H1 (cell line): Measurements from ENCODE around the gene CTSG. TPM values are rescaled to one million over a fixed set of nuclear protein-coding genes. Genes with fewer than 3 reads are reported as not detected.

Source experiments
- CHD7 ChIP-seq: fragments of 300-600 bp; sonication (generic); IDR thresholded peaks from 2 replicates; pipeline ENCODE4 v1.7.1; 2012; ENCODE audit warnings: low read length, moderate library complexity, mild to moderate bottlenecking, inconsistent platforms; ENCODE audit not compliant: insufficient replicate concordance
- HDAC2 ChIP-seq, 2 experiments: fragments of 300-600 bp in 1 of 2; sonication (generic) in 1 of 2; IDR thresholded peaks; 2 replicates each; pipeline ENCODE4 v1.6.1; 2011 to 2012; ENCODE audit warnings: low read depth in 2 of 2, low read length in 2 of 2, mild to moderate bottlenecking in 2 of 2, moderate library complexity in 2 of 2, borderline replicate concordance in 1 of 2, inconsistent platforms in 1 of 2
- SP4 ChIP-seq: IDR thresholded peaks from 2 replicates; pipeline ENCODE4 v1.6.1; 2012; ENCODE audit warnings: low read length, inconsistent platforms
- polyA plus RNA-seq, 7 experiments: library from polyadenylated mRNA; depleted of rRNA in 3 of 7; stranded (reverse) in 5 of 7; unstranded in 2 of 7; fragments of >200 nt in 5 of 7; fragments of 200-250 nt in 2 of 7; gene quantifications; 1 replicate in 5 of 7; 2 replicates in 1 of 7; 4 replicates in 1 of 7; pipeline versions ENCODE4 v1.2.1 to v1.2.3, GENCODE V29; 2011 to 2013; ENCODE audit warnings: missing spikeins in 2 of 7, mixed read lengths in 2 of 7
- total RNA-seq: library from RNA; stranded (reverse); fragmentation: NEBNext Ultra II Directional; extraction: Animal tissue kit (Norgen Biotek cat#: 25700); gene quantifications from 2 replicates; pipeline ENCODE4 v1.2.1, GENCODE V29; 2021

Gene CTSG
- total and polyA plus RNA-seq, 2 of the 8 experiments (the other 6 are each of a cell fraction or from before 2014, with no cell fraction given) = not detected

- TF ChIP-seq SP4 (no peak), HDAC2 (IDR thresholded peaks at IDR 0.05; ENCODE audit: borderline replicate concordance in 1 of 2, low read depth in 2 of 2, low read length in 2 of 2) (no peak), CHD7 (no peak)
Observed at GRCh38 chr14:24542346-24542936, 33.6 kb downstream of the CTSG start (continued).
